Tibial nerve (tissue), 4 donors: ENCODE results near the gene HBZ. TPM values are rescaled to one million over a fixed set of nuclear protein-coding genes. Genes with fewer than 3 reads are reported as not detected.
"Not testable (repeated sequence)": the region's sequence is repeated elsewhere in the genome, so short reads cannot be mapped to it uniquely, and the experiment has no call there.

Experiments used
- DNase-seq, 2 donors: peaks; one replicate each; pipeline ENCODE4 v3.0.0-alpha.2; 2019; ENCODE audit warnings: low spot score in 2 of 2
- H3K27ac ChIP-seq, 4 donors: fragments of 200-600 bp; sonication (generic) in 3 of 4; one replicate each; pipeline ENCODE4 v1.5.1; 2017 to 2019; ENCODE audit warnings: mild to moderate bottlenecking in 1 of 4
- H3K27me3 ChIP-seq, 2 donors: fragments of 200-600 bp; sonication (generic) in 1 of 2; one replicate each; pipeline versions ENCODE4 v1.5.1 to v1.6.0; 2017 to 2019
- H3K36me3 ChIP-seq, 3 donors: fragments of 200-600 bp; sonication (generic); one replicate each; pipeline ENCODE4 v1.5.1; 2018 to 2019
- H3K4me1 ChIP-seq, 4 donors: fragments of 200-600 bp; sonication (generic) in 3 of 4; one replicate each; pipeline ENCODE4 v1.5.1; 2017 to 2019
- H3K4me3 ChIP-seq, 4 donors: fragments of 200-600 bp; sonication (generic) in 3 of 4; one replicate each; pipeline ENCODE4 v1.5.1; 2017 to 2019; ENCODE audit warnings: mild to moderate bottlenecking in 1 of 4, moderate library complexity in 1 of 4
- H3K9me3 ChIP-seq, 4 donors: fragments of 200-600 bp; sonication (generic) in 3 of 4; one replicate each; pipeline ENCODE4 v1.5.1; 2017 to 2019
- CTCF ChIP-seq, 5 experiments: fragments of 200-600 bp in 3 of 5; fragments of 450-650 bp in 2 of 5; sonication (generic) in 3 of 5; IDR thresholded peaks; one replicate each; pipeline ENCODE4 v1.5.1; 2016 to 2019; ENCODE audit warnings: antibody characterized with exemption in 5 of 5, mild to moderate bottlenecking in 3 of 5, moderate library complexity in 2 of 5
- EP300 ChIP-seq, 2 donors: sonication (generic); formaldehyde crosslinking; IDR thresholded peaks; one replicate each; pipeline ENCODE4 v1.6.1; 2017; ENCODE audit warnings: antibody characterized with exemption in 2 of 2, mild to moderate bottlenecking in 1 of 2
- POLR2A ChIP-seq, 2 donors: fragments of 450-650 bp; IDR thresholded peaks; one replicate each; pipeline ENCODE4 v1.6.1; 2017; ENCODE audit warnings: antibody characterized with exemption in 2 of 2, mild to moderate bottlenecking in 2 of 2, moderate library complexity in 2 of 2
- WGBS, 2 donors: methylation state at CpG; one replicate each; pipeline ENCODE4 v1.1.5; 2018; 5-methylcytosine and 5-hydroxymethylcytosine counted together
- total RNA-seq, 4 donors: library from RNA; depleted of rRNA; stranded (reverse); fragments of >200 nt; gene quantifications; one replicate each; pipeline ENCODE4 v1.1.0, GENCODE V29; 2016

The HBZ gene
- total RNA-seq, 4 donors from 2014 or later, result not detected

- Histone ChIP-seq H3K27me3 (peaks cover 3 to 74% of the 10 kb centered on the region in 2 donors), H3K4me3 (no peak overlapping the region), H3K4me1 (peaks cover 0 to 24% (median 15%) of the 10 kb centered on the region in 4 donors), H3K36me3 (no peaks in the 10 kb centered on the region), H3K9me3 (no peaks in the 10 kb centered on the region), H3K27ac (no peak overlapping the region)
- WGBS, 2 donors, result 48 to 62% methylated on average over 4 to 6 of the region's 6 CpGs
- TF ChIP-seq POLR2A (IDR thresholded peaks at IDR 0.05), result no peak
- no peak for TF ChIP-seq EP300 (IDR thresholded peaks at IDR 0.05)
- no peak for TF ChIP-seq CTCF (IDR thresholded peaks at IDR 0.05)
- DNase-seq, result no peak
Observed at GRCh38 chr16:168424-168823, 16.0 kb downstream of the HBZ start.

GRCh38 chr16:169014-169413, 16.6 kb downstream of the HBZ start:
- 10 to 39% methylated on average over 3 of the region's 3 CpGs for WGBS, 2 donors

GRCh38 chr16:170088-170507, 17.7 kb downstream of the HBZ start:
- H3K36me3 ChIP-seq, DNase-seq, H3K27ac ChIP-seq, H3K9me3 ChIP-seq, H3K4me3 ChIP-seq: not testable (repeated sequence)
- Histone ChIP-seq H3K4me1 (peaks cover 0 to 24% (median 14%) of the 10 kb centered on the region in 4 donors), H3K27me3 (peaks cover 3 to 82% of the 10 kb centered on the region in 2 donors)
- WGBS, 2 donors, result 2 to 10% methylated on average over 4 to 5 of the region's 5 CpGs

More at GRCh38 chr16:169014-169413, 16.6 kb downstream of the HBZ start:
- TF ChIP-seq POLR2A (IDR thresholded peaks at IDR 0.05) (no peak), CTCF (IDR thresholded peaks at IDR 0.05) (no peak), EP300 (IDR thresholded peaks at IDR 0.05) (no peak)
- H3K27ac ChIP-seq, result no peak overlapping the region
- H3K27me3 ChIP-seq, result peaks cover 3 to 76% of the 10 kb centered on the region in 2 donors
- no peaks in the 10 kb centered on the region for H3K36me3 ChIP-seq
- no peak for DNase-seq
- H3K4me3 ChIP-seq, result no peak overlapping the region
- H3K9me3 ChIP-seq, result no peaks in the 10 kb centered on the region
- peaks cover 0 to 26% (median 15%) of the 10 kb centered on the region in 4 donors for H3K4me1 ChIP-seq

- Histone ChIP-seq H3K27me3 (peaks cover under 1 to 82% of the 10 kb centered on the region in 2 donors), H3K4me3 (no peak overlapping the region), H3K36me3 (no peaks in the 10 kb centered on the region), H3K27ac (no peak overlapping the region), H3K9me3 (no peaks in the 10 kb centered on the region), H3K4me1 (peaks cover 0 to 20% (median 7%) of the 10 kb centered on the region in 4 donors)
- WGBS, 2 donors, result 8 to 44% methylated on average over 1 of the region's 1 CpG
- TF ChIP-seq EP300 (IDR thresholded peaks at IDR 0.05) (no peak), POLR2A (IDR thresholded peaks at IDR 0.05) (no peak), CTCF (IDR thresholded peaks at IDR 0.05) (no peak)
- no peak for DNase-seq
Observed at GRCh38 chr16:170788-171187, 18.3 kb downstream of the HBZ start.

GRCh38 chr16:172374-172941, 20.0 kb downstream of the HBZ start, which contains the start of gene HBA2:
HBA2 (plus strand) TSS chr16:172876; CDS start chr16:172913, 37 bp downstream.
- DNase-seq, H3K4me3 ChIP-seq, H3K27ac ChIP-seq, H3K9me3 ChIP-seq, H3K36me3 ChIP-seq: not testable (repeated sequence)
- Histone ChIP-seq H3K4me1 (peaks cover 0 to 17% (median 1%) of the 10 kb centered on the region in 4 donors), H3K27me3 (peaks cover 0 to 76% of the 10 kb centered on the region in 2 donors)
- WGBS, 2 donors, result no CpG with 5 or more reads among the region's 74 CpGs

- not testable (repeated sequence) for H3K9me3 ChIP-seq, H3K4me3 ChIP-seq, H3K27ac ChIP-seq, H3K36me3 ChIP-seq, DNase-seq
- Histone ChIP-seq H3K27me3 (peaks cover 0 to 76% of the 10 kb centered on the region in 2 donors), H3K4me1 (peaks cover 0 to 19% (median 2%) of the 10 kb centered on the region in 4 donors)
- 2 to 4% methylated on average over 8 to 17 of the region's 44 CpGs for WGBS, 2 donors
Observed at GRCh38 chr16:173211-173854, 20.9 kb downstream of the HBZ start.

- DNase-seq, H3K27ac ChIP-seq, H3K9me3 ChIP-seq, H3K36me3 ChIP-seq, H3K4me3 ChIP-seq: not testable (repeated sequence)
- Histone ChIP-seq H3K27me3 (peaks cover 0 to 76% of the 10 kb centered on the region in 2 donors), H3K4me1 (peaks cover 0 to 19% (median 2%) of the 10 kb centered on the region in 4 donors)
- WGBS, 2 donors, result 22 to 30% methylated on average over 7 to 8 of the region's 13 CpGs
Observed at GRCh38 chr16:173928-174769, 21.7 kb downstream of the HBZ start.
